OCI-LY3 (cell line): ENCODE measurements around the gene SCNN1G.

Experiments used
- H2AFZ ChIP-seq: fragments of 200-600, 300-600 bp; shearing (Covaris generic); 2 replicates; pipeline ENCODE4 v1.6.0; 2014; ENCODE audit warnings: antibody characterized with exemption, low read depth, low read length
- H3K27ac ChIP-seq: fragments of 200-600, 300-600 bp; sonication (generic); 2 replicates; pipeline ENCODE4 v1.5.1; 2014; ENCODE audit warnings: mild to moderate bottlenecking, low read length, moderate library complexity, mixed read lengths
- H3K27me3 ChIP-seq: fragments of 200-600, 300-600 bp; sonication (generic); 2 replicates; pipeline ENCODE4 v1.6.1; 2014; ENCODE audit warnings: low read depth, low read length, mixed read lengths
- H3K36me3 ChIP-seq: fragments of 200-600, 300-600 bp; sonication (generic); replicated peaks from 2 replicates; pipeline ENCODE3; 2014; ENCODE audit warnings: low read depth, low read length, mixed read lengths
- H3K4me1 ChIP-seq: fragments of 300-600, 200-600 bp; sonication (generic); 2 replicates; pipeline ENCODE4 v1.6.1; 2014; ENCODE audit warnings: low read length, mixed read lengths
- H3K4me2 ChIP-seq: fragments of 200-600, 300-600 bp; sonication (generic); 2 replicates; pipeline ENCODE4 v1.6.1; 2014; ENCODE audit warnings: low read length, mixed read lengths
- H3K4me3 ChIP-seq: fragments of 300-600, 200-600 bp; sonication (generic); 2 replicates; pipeline ENCODE4 v1.5.1; 2014; ENCODE audit warnings: antibody characterized with exemption, mild to moderate bottlenecking, low read length, moderate library complexity
- H3K79me2 ChIP-seq: fragments of 300-600, 200-600 bp; shearing (Covaris generic); 2 replicates; pipeline ENCODE4 v1.6.1; 2014; ENCODE audit warnings: mild to moderate bottlenecking, low read length, mixed read lengths
- H3K9ac ChIP-seq: fragments of 300-600, 200-600 bp; shearing (Covaris generic); 2 replicates; pipeline ENCODE4 v1.6.0; 2014; ENCODE audit warnings: mild to moderate bottlenecking, low read length, moderate library complexity
- H3K9me3 ChIP-seq: fragments of 200-600, 300-600 bp; shearing (Covaris generic); 2 replicates; pipeline ENCODE4 v1.6.1; 2014; ENCODE audit warnings: low read length, mixed read lengths; ENCODE audit not compliant: insufficient read depth
- H4K20me1 ChIP-seq: fragments of 200-600, 300-600 bp; sonication (generic); 2 replicates; pipeline ENCODE4 v1.6.1; 2016; ENCODE audit warnings: low read length, mixed read lengths; ENCODE audit not compliant: insufficient read depth
- CTCF ChIP-seq: fragments of 200-600, 300-600 bp; sonication (generic); IDR thresholded peaks from 2 replicates; pipeline ENCODE4 v1.5.1; 2014; ENCODE audit warnings: antibody characterized with exemption, low read length, low read depth
- EZH2phosphoT487 ChIP-seq: fragments of 200-600 bp; shearing (Covaris generic); IDR thresholded peaks from 2 replicates; pipeline ENCODE4 v1.6.1; 2018; ENCODE audit warnings: antibody characterized with exemption, mixed run types, low read depth

The SCNN1G gene

GRCh38 chr16:23185656-23186055 lies 3.1 kb downstream of the SCNN1G start:
- no peaks in the 10 kb centered on the region for H3K9me3 ChIP-seq
- H4K20me1 ChIP-seq: no peaks in the 10 kb centered on the region
- H3K9ac ChIP-seq: no peak overlapping the region
- H3K4me1 ChIP-seq: peaks cover 21% of the 10 kb centered on the region
- TF ChIP-seq CTCF (no peak), EZH2phosphoT487 (no peak)
- no peaks in the 10 kb centered on the region for H3K79me2 ChIP-seq
- 0 out of 2 replicates have a peak overlapping the region, but pooled peaks have one; percentile 5 for H3K4me2 ChIP-seq
- no peak overlapping the region for H3K4me3 ChIP-seq
- no peak overlapping the region for H3K27ac ChIP-seq
- H2AFZ ChIP-seq: no peak overlapping the region
- H3K36me3 ChIP-seq: no peaks in the 10 kb centered on the region
- H3K27me3 ChIP-seq: 0 out of 2 replicates have a peak, but pooled peaks cover 6% of the 10 kb centered on the region

GRCh38 chr16:23186171-23186570 lies 3.6 kb downstream of the SCNN1G start:
- H3K9me3 ChIP-seq: no peaks in the 10 kb centered on the region
- H3K4me2 ChIP-seq: 0 out of 2 replicates have a peak overlapping the region, but pooled peaks have one; percentile 5
- H3K27ac ChIP-seq: no peak overlapping the region
- 0 out of 2 replicates have a peak, but pooled peaks cover 6% of the 10 kb centered on the region for H3K27me3 ChIP-seq
- H4K20me1 ChIP-seq: no peaks in the 10 kb centered on the region
- no peak overlapping the region for H3K4me3 ChIP-seq
- no peaks in the 10 kb centered on the region for H3K79me2 ChIP-seq
- no peak overlapping the region for H3K9ac ChIP-seq
- H2AFZ ChIP-seq: no peak overlapping the region
- peaks cover 21% of the 10 kb centered on the region for H3K4me1 ChIP-seq
- no peaks in the 10 kb centered on the region for H3K36me3 ChIP-seq
- TF ChIP-seq CTCF (no peak), EZH2phosphoT487 (no peak)

- no peaks in the 10 kb centered on the region for H3K9me3 ChIP-seq
- TF ChIP-seq EZH2phosphoT487: no peak
- no peaks in the 10 kb centered on the region for H3K79me2 ChIP-seq
- no peak overlapping the region for H2AFZ ChIP-seq
- peaks cover 21% of the 10 kb centered on the region for H3K4me1 ChIP-seq
- H3K9ac ChIP-seq: no peak overlapping the region
- peak overlapping the region; percentile 72 for H3K4me2 ChIP-seq
- H4K20me1 ChIP-seq: no peaks in the 10 kb centered on the region
- no peak overlapping the region for H3K27ac ChIP-seq
- H3K27me3 ChIP-seq: 0 out of 2 replicates have a peak, but pooled peaks cover 6% of the 10 kb centered on the region
- peak overlapping the region; percentile 31 for H3K4me3 ChIP-seq
- no peaks in the 10 kb centered on the region for H3K36me3 ChIP-seq
These were observed 4.8 kb downstream of the SCNN1G start for GRCh38 chr16:23187341-23187740.

- TF ChIP-seq CTCF: no peak
- no peak for TF ChIP-seq EZH2phosphoT487
- Histone ChIP-seq H4K20me1 (no peaks in the 10 kb centered on the region), H3K9ac (no peak overlapping the region), H3K27ac (no peak overlapping the region), H3K79me2 (no peaks in the 10 kb centered on the region), H3K4me1 (peaks cover 21% of the 10 kb centered on the region), H3K4me3 (no peak overlapping the region), H3K4me2 (no peak overlapping the region), H2AFZ (no peak overlapping the region), H3K27me3 (0 out of 2 replicates have a peak, but pooled peaks cover 6% of the 10 kb centered on the region), H3K36me3 (no peaks in the 10 kb centered on the region), H3K9me3 (no peaks in the 10 kb centered on the region)
These were observed 6.4 kb downstream of the SCNN1G start for GRCh38 chr16:23188911-23189310.
